HepG2 (cell line): Measurements from ENCODE around the gene CARMIL1. TPM values are rescaled to one million over a fixed set of nuclear protein-coding genes. Genes with fewer than 3 reads are reported as not detected.

Experiments
- AFF4 ChIP-seq: sonication (generic); formaldehyde crosslinking; IDR thresholded peaks from 2 replicates; pipeline ENCODE4 v1.4.0; 2020; ENCODE audit warnings: missing genetic modification reagents
- CERS6 ChIP-seq: sonication (generic); formaldehyde crosslinking; IDR thresholded peaks from 2 replicates; pipeline ENCODE4 v1.5.0; 2020; ENCODE audit warnings: missing genetic modification reagents
- DNMT1 ChIP-seq: sonication (generic); formaldehyde crosslinking; IDR thresholded peaks from 2 replicates; pipeline ENCODE4 v1.5.1; 2020; ENCODE audit warnings: mild to moderate bottlenecking, missing genetic modification reagents
- ELF4 ChIP-seq: sonication (generic); formaldehyde crosslinking; IDR thresholded peaks from 2 replicates; pipeline ENCODE4 v1.5.0; 2020; ENCODE audit warnings: missing genetic modification reagents, mild to moderate bottlenecking, moderate library complexity, borderline replicate concordance
- ELK4 ChIP-seq: sonication (generic); formaldehyde crosslinking; IDR thresholded peaks from 2 replicates; pipeline ENCODE4 v1.9.0; 2021; ENCODE audit warnings: missing genetic modification reagents, borderline replicate concordance
- NCOA5 ChIP-seq: sonication (generic); formaldehyde crosslinking; IDR thresholded peaks from 2 replicates; pipeline ENCODE4 v1.4.0; 2020; ENCODE audit warnings: missing genetic modification reagents
- ZFYVE20 ChIP-seq: sonication (generic); formaldehyde crosslinking; IDR thresholded peaks from 2 replicates; pipeline ENCODE4 v1.8.0; 2023; ENCODE audit warnings: low read depth, mild to moderate bottlenecking, moderate library complexity, missing genetic modification reagents, borderline replicate concordance
- ZKSCAN1 ChIP-seq: fragments of 150-350 bp; IDR thresholded peaks from 2 replicates; pipeline ENCODE4 v1.6.1; 2014; ENCODE audit warnings: low read length
- polyA plus RNA-seq, 8 experiments: library from polyadenylated mRNA; depleted of rRNA in 3 of 8; stranded (reverse) in 7 of 8; unstranded in 1 of 8; fragments of >200 nt; fragmentation: Illumina TruSeq in 4 of 8; extraction: Trizol in 4 of 8; gene quantifications; 2 replicates each; pipeline versions ENCODE4 v1.2.1 to v1.2.3, GENCODE V29; 2011 to 2016; ENCODE audit warnings: low read depth in 4 of 8, missing spikeins in 1 of 8, mixed read lengths in 1 of 8; ENCODE audit not compliant: insufficient read depth in 1 of 8
- total RNA-seq, 5 experiments: library from RNA; depleted of rRNA; stranded (reverse); fragments of >200 nt; fragmentation: Illumina TruSeq; extraction: Trizol; gene quantifications; 2 replicates each; pipeline ENCODE4 v1.2.3, GENCODE V29; 2016; ENCODE audit warnings: low read depth in 1 of 5

Gene CARMIL1
- total and polyA plus RNA-seq, 2 of the 13 experiments (the other 11 are each of a cell fraction or from before 2014, with no cell fraction given) = 1.8 to 2.6 TPM

DNA sequence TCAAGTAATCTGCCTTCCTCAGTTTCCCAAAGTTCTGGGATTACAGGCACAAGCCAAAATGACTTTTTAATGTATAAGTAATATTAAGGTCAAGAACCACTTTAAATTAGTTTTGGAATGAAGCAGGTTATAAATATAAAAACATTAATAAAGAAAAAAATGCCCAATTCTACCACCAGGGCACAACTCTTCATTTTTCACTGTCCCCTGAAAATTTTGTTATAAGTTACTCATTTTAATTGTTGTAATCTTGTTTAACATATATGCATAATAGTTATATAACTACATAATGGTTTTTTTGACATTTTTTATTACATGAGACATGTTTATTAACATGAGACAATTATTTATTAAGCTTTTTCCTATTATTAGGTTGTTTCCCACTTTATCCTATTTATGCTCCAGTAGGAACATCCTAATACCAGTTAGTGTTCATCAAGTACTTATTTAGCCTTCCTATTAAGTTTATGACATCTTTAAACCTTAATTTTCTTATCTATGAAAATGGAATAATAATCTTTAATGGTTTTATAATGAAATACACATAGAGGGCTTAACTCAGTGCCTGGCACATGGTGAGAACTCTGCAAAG, 190.7 kb downstream of the CARMIL1 start (continued):
- no peak for TF ChIP-seq CERS6 (CRISPR knock-in tag)
- TF ChIP-seq DNMT1 (CRISPR knock-in tag) = no peak
- TF ChIP-seq ELK4 = no peak
- no peak for TF ChIP-seq ZKSCAN1
- TF ChIP-seq NCOA5 (CRISPR knock-in tag) = no peak
- no peak for TF ChIP-seq ELF4 (CRISPR knock-in tag)
- no peak for TF ChIP-seq ZFYVE20 (CRISPR knock-in tag)
- no peak for TF ChIP-seq AFF4 (CRISPR knock-in tag)
- TF ChIP-seq, all 625 proteins: peak for 0
